Keratinocyte (primary cell): Measurements from ENCODE around the gene CCDC92B. TPM values are rescaled to one million over a fixed set of nuclear protein-coding genes. Genes with fewer than 3 reads are reported as not detected.

ENCODE experiments used
- DNase-seq: peaks from one replicate; pipeline ENCODE4 v3.0.0-alpha.2; 2011; ENCODE audit warnings: low read depth, missing footprints, low spot score
- FAIRE-seq: peaks from 2 replicates; lab custom pipeline; 2011; peaks lifted over from hg19 to GRCh38; lab: Jason Lieb, UNC
- H2AFZ ChIP-seq: 2 replicates; pipeline ENCODE4 v1.6.0; 2012; ENCODE audit warnings: low read length, control low read depth, inconsistent platforms; ENCODE audit not compliant: control insufficient read depth
- H3K27ac ChIP-seq: 2 replicates; pipeline ENCODE4 v1.5.1; 2011; ENCODE audit warnings: low read length; ENCODE audit not compliant: control insufficient read depth, insufficient read depth
- H3K27me3 ChIP-seq: 3 replicates; pipeline ENCODE4 v1.6.0; 2011; ENCODE audit warnings: low read length; ENCODE audit not compliant: control insufficient read depth, insufficient read depth; ENCODE audit errors: extremely low read depth
- H3K36me3 ChIP-seq, 2 experiments: 2 replicates in 1 of 2; 3 replicates in 1 of 2; pipeline ENCODE4 v1.5.1; 2011; ENCODE audit warnings: low read length in 2 of 2, mild to moderate bottlenecking in 1 of 2; ENCODE audit not compliant: control insufficient read depth in 2 of 2, insufficient read depth in 2 of 2; ENCODE audit errors: extremely low read depth in 1 of 2
- H3K4me1 ChIP-seq: 3 replicates; pipeline ENCODE4 v1.5.1; 2011; ENCODE audit warnings: low read length; ENCODE audit not compliant: control insufficient read depth, insufficient read depth; ENCODE audit errors: extremely low read depth
- H3K4me2 ChIP-seq: 3 replicates; pipeline ENCODE4 v1.6.0; 2011; ENCODE audit warnings: low read depth, low read length; ENCODE audit not compliant: control insufficient read depth, insufficient read depth; ENCODE audit errors: extremely low read depth
- H3K4me3 ChIP-seq, 3 experiments: fragments of 200-600 bp in 1 of 3; sonication (generic) in 1 of 3; 2 replicates in 2 of 3; 3 replicates in 1 of 3; pipeline ENCODE4 v1.5.1; 2011 to 2016; ENCODE audit warnings: low read length in 3 of 3, mild to moderate bottlenecking in 3 of 3, control low read depth in 2 of 3, inconsistent platforms in 1 of 3, low read depth in 1 of 3, mixed read lengths in 1 of 3, mixed run types in 1 of 3, moderate library complexity in 1 of 3; ENCODE audit not compliant: control insufficient read depth in 2 of 3, insufficient read depth in 2 of 3; ENCODE audit errors: extremely low read depth in 1 of 3
- H3K79me2 ChIP-seq: 2 replicates; pipeline ENCODE4 v1.6.0; 2012; ENCODE audit warnings: low read length; ENCODE audit not compliant: control insufficient read depth, insufficient read depth
- H3K9ac ChIP-seq: 3 replicates; pipeline ENCODE4 v1.6.0; 2011; ENCODE audit warnings: low read length; ENCODE audit not compliant: control insufficient read depth, insufficient read depth; ENCODE audit errors: extremely low read depth
- H3K9me1 ChIP-seq: 3 replicates; pipeline ENCODE4 v1.6.0; 2011; ENCODE audit warnings: low read length; ENCODE audit not compliant: control insufficient read depth, insufficient read depth; ENCODE audit errors: extremely low read depth
- H3K9me3 ChIP-seq: 2 replicates; pipeline ENCODE4 v1.5.1; 2012; ENCODE audit warnings: low read depth, low read length; ENCODE audit not compliant: control insufficient read depth
- H4K20me1 ChIP-seq: 3 replicates; pipeline ENCODE4 v1.6.0; 2011; ENCODE audit warnings: low read length; ENCODE audit not compliant: control insufficient read depth, insufficient read depth; ENCODE audit errors: extremely low read depth
- EZH2 ChIP-seq: IDR thresholded peaks from one replicate; pipeline ENCODE4 v1.6.1; 2012; ENCODE audit warnings: inconsistent platforms, mild to moderate bottlenecking, low read length, moderate library complexity
- dilution Hi-C: fragments of 300-500 bp; cut with MboI; formaldehyde crosslinking; loops from one replicate; pipeline ENCODE4 v1.7.0; 2020; ENCODE audit warnings: low sequenced_read_pairs; ENCODE audit not compliant: extremely low pct_ligation_motif_present
- polyA plus RNA-seq, 5 experiments: library from polyadenylated mRNA; depleted of rRNA in 3 of 5; stranded (reverse) in 3 of 5; stranded (forward) in 1 of 5; unstranded in 1 of 5; fragments of >200 nt; gene quantifications; 1 replicate in 1 of 5; 2 replicates in 3 of 5; 3 replicates in 1 of 5; pipeline versions ENCODE4 v1.2.1 to v1.2.3, GENCODE V29; 2011 to 2012; ENCODE audit warnings: missing spikeins in 2 of 5, low read depth in 1 of 5, low replicate concordance in 1 of 5
- TF ChIP-seq, protein P1 (sequence below), 3 experiments: IDR thresholded peaks in 1 of 3; conservative IDR thresholded peaks in 1 of 3; optimal IDR thresholded peaks in 1 of 3; 2 replicates in 2 of 3; 3 replicates in 1 of 3; pipeline versions ENCODE3 to v1.5.1; 2011; ENCODE audit warnings: low read length in 3 of 3, mild to moderate bottlenecking in 3 of 3, moderate library complexity in 2 of 3, control low read depth in 1 of 3, inconsistent platforms in 1 of 3; ENCODE audit not compliant: insufficient read depth in 2 of 3; ENCODE audit errors: extremely low read depth in 1 of 3

The CCDC92B gene
- polyA plus RNA-seq, 1 donor (not counting 4 experiments of a cell fraction or from before 2014, with no cell fraction given): not detected

DNA sequence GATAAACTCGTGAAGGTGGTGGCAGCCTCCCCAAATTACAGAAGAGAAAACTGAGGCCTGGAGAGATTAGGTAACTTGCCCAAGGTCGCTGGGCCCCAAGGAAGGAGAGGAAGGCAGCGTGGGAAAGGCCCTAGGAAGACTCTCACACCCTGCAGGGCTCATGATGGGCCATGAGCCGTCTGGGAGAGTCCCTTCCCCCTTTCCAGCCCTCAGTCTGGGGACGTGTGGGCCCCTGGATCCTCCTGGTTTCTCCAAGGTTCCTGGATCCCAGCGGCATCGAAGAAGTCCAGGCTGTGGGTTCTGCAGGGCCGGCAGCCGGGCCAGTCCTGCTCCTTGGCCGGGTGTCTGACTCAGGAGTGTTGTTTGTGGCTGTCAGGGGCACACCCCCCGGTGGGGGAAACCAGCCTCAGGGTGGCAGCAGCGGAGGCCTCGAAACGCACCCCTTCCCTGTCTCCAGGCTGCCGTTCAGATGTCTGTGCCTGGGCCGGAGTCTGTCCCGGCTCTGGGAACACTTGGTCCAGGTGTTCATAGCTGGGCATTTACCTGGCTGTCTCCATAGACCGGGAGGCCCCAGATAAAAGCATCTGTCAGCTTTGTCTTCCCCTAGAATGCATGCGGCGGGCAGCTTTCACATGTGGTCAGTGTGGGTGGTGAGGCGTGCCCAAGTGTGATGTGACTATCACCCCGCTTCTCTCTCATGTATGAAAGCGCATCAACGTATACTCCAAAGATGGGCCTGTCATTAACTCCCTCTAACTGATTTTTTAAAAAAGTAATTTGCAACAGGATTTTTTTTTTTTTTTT is 43.1 kb upstream of the CCDC92B start:
- FAIRE-seq: no peak
- H3K36me3 ChIP-seq: no peaks in the 10 kb centered on the region
- H3K27ac ChIP-seq: no peak overlapping the region
- no peaks in the 10 kb centered on the region for H3K9me1 ChIP-seq
- H3K79me2 ChIP-seq: no peaks in the 10 kb centered on the region
- H3K27me3 ChIP-seq: peaks cover 10% of the 10 kb centered on the region
- H2AFZ ChIP-seq: no peak overlapping the region
- DNase-seq: no peak
- H3K4me2 ChIP-seq: no peak overlapping the region
- H3K9ac ChIP-seq: no peak overlapping the region
- TF ChIP-seq EZH2: no peak
- no peaks in the 10 kb centered on the region for H3K9me3 ChIP-seq
- dilution Hi-C loops: no loop called here
- H4K20me1 ChIP-seq: no peaks in the 10 kb centered on the region
- no peak overlapping the region for H3K4me3 ChIP-seq
- no peaks in the 10 kb centered on the region for H3K4me1 ChIP-seq

DNA sequence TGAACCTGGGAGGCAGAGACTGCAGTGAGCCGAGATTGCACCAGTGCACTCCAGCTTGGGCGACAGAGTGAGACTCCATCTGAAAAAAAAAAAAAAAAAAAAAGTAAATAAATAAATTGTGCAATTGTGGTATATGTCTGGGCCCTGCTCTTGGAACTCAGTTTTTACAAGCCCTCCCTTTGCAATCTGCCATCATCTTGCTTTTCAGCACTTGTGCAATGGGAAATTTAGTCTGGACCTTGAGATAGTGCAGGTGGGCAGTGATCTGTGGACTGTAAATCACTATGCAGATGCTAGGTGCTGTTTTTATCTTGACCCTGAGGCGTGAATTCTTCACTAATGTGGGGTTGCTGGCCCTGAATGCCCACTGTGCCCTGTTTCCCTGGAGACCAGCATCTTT is 40.2 kb upstream of the CCDC92B start:
- Histone ChIP-seq H3K27me3 (no peaks in the 10 kb centered on the region), H3K9me1 (no peaks in the 10 kb centered on the region), H3K79me2 (no peaks in the 10 kb centered on the region), H3K9me3 (no peaks in the 10 kb centered on the region), H3K4me1 (no peaks in the 10 kb centered on the region), H3K4me2 (no peak overlapping the region), H3K36me3 (no peaks in the 10 kb centered on the region), H3K27ac (no peak overlapping the region), H2AFZ (no peak overlapping the region), H3K4me3 (no peak overlapping the region), H4K20me1 (no peaks in the 10 kb centered on the region), H3K9ac (no peak overlapping the region)
- no peak for FAIRE-seq
- TF ChIP-seq, protein P1, sequence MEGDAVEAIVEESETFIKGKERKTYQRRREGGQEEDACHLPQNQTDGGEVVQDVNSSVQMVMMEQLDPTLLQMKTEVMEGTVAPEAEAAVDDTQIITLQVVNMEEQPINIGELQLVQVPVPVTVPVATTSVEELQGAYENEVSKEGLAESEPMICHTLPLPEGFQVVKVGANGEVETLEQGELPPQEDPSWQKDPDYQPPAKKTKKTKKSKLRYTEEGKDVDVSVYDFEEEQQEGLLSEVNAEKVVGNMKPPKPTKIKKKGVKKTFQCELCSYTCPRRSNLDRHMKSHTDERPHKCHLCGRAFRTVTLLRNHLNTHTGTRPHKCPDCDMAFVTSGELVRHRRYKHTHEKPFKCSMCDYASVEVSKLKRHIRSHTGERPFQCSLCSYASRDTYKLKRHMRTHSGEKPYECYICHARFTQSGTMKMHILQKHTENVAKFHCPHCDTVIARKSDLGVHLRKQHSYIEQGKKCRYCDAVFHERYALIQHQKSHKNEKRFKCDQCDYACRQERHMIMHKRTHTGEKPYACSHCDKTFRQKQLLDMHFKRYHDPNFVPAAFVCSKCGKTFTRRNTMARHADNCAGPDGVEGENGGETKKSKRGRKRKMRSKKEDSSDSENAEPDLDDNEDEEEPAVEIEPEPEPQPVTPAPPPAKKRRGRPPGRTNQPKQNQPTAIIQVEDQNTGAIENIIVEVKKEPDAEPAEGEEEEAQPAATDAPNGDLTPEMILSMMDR (optimal IDR thresholded peaks at IDR 0.05 in 1 of 3, IDR thresholded peaks at IDR 0.05 in 1 of 3, conservative IDR thresholded peaks at IDR 0.05 in 1 of 3; ENCODE audit: extremely low read depth in 1 of 3, insufficient read depth in 2 of 3, low read length in 3 of 3): no peak
- TF ChIP-seq EZH2: no peak
- DNase-seq: no peak
- dilution Hi-C loops: no loop called here
